Activated naive CD4-positive, alpha-beta T cell treated with Interleukin-2 at 50 U/mL for 16 hours (primary cell): Measurements from ENCODE around the gene CASK.

Experiments
- DNase-seq: peaks from one replicate; pipeline ENCODE4 v3.0.0-alpha.2; 2020

CASK gene

GRCh38 chrX:41502004-41502403 is 421.4 kb downstream of the CASK start:
- no peak for DNase-seq

- no peak for DNase-seq
These were observed 423.4 kb downstream of the CASK start for GRCh38 chrX:41499984-41500383.

GRCh38 chrX:41499195-41499594 is 424.2 kb downstream of the CASK start:
- DNase-seq, result no peak

GRCh38 chrX:41491267-41492004 is 431.9 kb downstream of the CASK start:
- DNase-seq, result no peak

DNA sequence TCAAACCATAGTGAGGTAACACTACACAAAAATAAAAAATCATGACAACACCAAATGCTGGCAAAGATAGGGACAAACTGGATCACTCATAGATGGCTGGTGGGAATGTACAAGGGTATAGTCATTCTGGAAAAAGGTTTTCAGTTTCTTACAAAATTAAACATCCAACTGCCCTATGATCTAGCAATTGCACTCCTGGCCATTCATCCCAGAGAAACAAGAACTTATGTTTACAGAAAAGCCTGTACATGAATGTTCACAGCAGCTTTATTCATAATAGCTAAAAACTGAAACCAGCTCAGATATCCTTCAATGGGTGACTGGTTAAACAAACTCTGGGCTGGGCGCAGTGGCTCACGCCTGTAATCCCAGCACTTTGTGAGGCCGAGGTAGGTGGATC is 432.9 kb downstream of the CASK start:
- no peak for DNase-seq

- DNase-seq, result no peak
These were observed 441.1 kb downstream of the CASK start for GRCh38 chrX:41482154-41482850.

GRCh38 chrX:41481264-41482109 is 441.9 kb downstream of the CASK start:
- peak; percentile 4 for DNase-seq

DNA sequence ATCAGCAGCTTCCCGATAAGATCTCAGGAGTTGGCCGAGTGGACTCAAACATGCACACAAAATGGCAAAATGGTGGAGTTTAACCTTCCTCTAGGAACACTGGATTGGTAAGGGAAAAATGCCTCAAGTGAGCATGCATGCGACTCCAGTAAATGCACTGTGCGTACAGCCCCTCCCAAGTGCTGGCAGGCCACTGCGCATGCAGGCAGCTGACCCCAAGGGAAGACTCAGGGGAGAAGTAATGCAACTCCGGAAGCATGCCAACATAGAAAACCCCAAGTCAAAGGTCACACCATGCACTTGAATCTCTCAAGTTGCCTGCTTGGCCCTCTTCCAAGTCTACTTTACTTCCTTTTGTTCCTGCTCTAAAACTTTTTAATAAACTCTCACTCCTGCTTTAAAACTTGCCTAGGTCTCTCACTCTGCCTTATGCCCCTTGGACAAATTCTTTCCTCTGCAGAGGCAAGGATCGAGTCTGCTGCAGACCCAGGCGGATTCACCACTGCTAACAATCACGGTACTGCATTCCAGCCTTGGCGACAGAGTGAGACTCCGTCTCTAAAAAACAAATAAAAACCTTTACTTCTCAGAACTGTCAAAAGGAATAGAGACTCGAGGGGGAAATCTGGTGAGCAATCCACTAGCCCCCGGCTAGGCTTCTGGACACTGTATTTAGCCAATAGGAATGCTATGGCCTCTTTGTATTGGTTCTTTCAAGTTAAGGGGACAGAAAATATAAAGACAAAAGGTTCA is 442.7 kb downstream of the CASK start:
- no peak for DNase-seq

GRCh38 chrX:41478381-41478911 is 444.9 kb downstream of the CASK start:
- no peak for DNase-seq

GRCh38 chrX:41475591-41476241 is 447.6 kb downstream of the CASK start:
- no peak for DNase-seq

DNA sequence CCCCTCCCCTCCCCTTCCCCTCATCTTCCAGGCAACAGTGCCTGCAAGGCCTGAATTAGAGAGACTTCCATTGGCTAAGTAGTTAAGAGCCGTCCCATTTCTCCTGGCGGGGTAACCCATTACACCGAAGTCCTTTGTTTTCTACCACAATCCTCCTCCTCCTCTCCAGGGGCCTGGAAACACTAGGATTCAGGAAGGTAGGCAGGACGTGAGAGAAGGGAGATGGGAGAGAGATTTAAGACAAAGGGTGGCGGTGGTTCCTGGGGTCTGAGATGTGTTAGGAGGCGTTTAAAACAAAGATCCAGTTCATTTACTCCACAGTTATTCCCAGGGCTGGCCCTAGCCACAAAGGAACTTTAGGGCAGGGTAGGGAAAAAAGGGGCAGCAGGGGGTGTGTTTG is 448.2 kb downstream of the CASK start:
- no peak for DNase-seq

GRCh38 chrX:41474726-41475100 is 448.6 kb downstream of the CASK start:
- no peak for DNase-seq

GRCh38 chrX:41473936-41474725 is 449.2 kb downstream of the CASK start:
- DNase-seq, result no peak

- DNase-seq, result no peak
These were observed 451.0 kb downstream of the CASK start for GRCh38 chrX:41472231-41472815.

DNA sequence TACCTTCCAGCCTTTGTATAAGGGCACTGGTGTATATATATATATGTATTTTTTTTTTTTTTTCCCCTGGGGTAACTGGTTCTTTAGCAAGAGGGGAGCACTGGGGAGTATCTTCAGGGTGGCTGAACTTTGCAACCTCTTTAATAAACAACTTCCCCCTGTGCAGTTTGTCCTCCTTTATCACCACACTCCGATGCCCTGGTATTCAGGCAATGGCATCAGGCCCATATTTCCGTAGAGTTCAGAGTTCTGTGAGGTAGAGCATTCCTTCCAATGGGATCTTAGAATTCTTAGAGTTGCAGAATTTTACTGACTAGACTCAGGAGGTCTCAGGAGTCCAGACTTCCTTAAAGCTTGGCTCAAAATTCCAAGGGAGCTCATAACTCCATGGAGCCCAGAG is 451.6 kb downstream of the CASK start:
- DNase-seq, result no peak

- DNase-seq, result no peak
These were observed 452.6 kb downstream of the CASK start for GRCh38 chrX:41470706-41471105.

- DNase-seq, result no peak
These were observed 454.6 kb downstream of the CASK start for GRCh38 chrX:41468647-41469323.
